Body of pancreas (tissue), 4 donors: ENCODE results near the gene GALNT14. TPM values are rescaled to one million over a fixed set of nuclear protein-coding genes. Genes with fewer than 3 reads are reported as not detected.

ENCODE experiments used
- ATAC-seq: fragments of 150-250 bp; one replicate; pipeline ENCODE4 v1.9.1; 2016
- DNase-seq, 4 donors: peaks; one replicate each; pipeline ENCODE4 v3.0.0-alpha.2; 2019
- H3K27ac ChIP-seq, 4 donors: fragments of 200-600 bp; sonication (generic); 1 replicate in 3 of 4; 2 replicates in 1 of 4; pipeline versions ENCODE4 v1.5.1 to v1.6.1; 2016 to 2019; ENCODE audit warnings: mild to moderate bottlenecking in 1 of 4, mixed read lengths in 1 of 4, moderate library complexity in 1 of 4
- H3K27me3 ChIP-seq, 2 donors: fragments of 200-600 bp; sonication (generic); one replicate each; pipeline ENCODE4 v1.6.0; 2016; ENCODE audit warnings: mild to moderate bottlenecking in 1 of 2
- H3K36me3 ChIP-seq, 2 donors: fragments of 200-600 bp; sonication (generic); replicated peaks in 1 of 2; 2 replicates each; pipeline ENCODE4 v1.5.1; 2016; ENCODE audit warnings: low read depth in 2 of 2; ENCODE audit not compliant: insufficient read depth in 1 of 2
- H3K4me1 ChIP-seq: fragments of 200-600 bp; sonication (generic); one replicate; pipeline ENCODE4 v1.6.0; 2016
- H3K4me3 ChIP-seq, 2 donors: fragments of 200-600 bp; sonication (generic); 1 replicate in 1 of 2; 2 replicates in 1 of 2; pipeline ENCODE4 v1.5.1; 2016 to 2019
- H3K9me3 ChIP-seq, 3 donors: fragments of 200-600 bp; sonication (generic); 1 replicate in 2 of 3; 2 replicates in 1 of 3; pipeline ENCODE4 v1.5.1; 2016
- CTCF ChIP-seq, 7 experiments: fragments of 450-650 bp in 4 of 7; fragments of 200-600 bp in 3 of 7; sonication (generic) in 3 of 7; IDR thresholded peaks; one replicate each; pipeline ENCODE4 v1.5.1; 2016 to 2019; ENCODE audit warnings: antibody characterized with exemption in 7 of 7
- POLR2A ChIP-seq, 3 donors: fragments of 450-650 bp; IDR thresholded peaks; one replicate each; pipeline ENCODE4 v1.6.1; 2016; ENCODE audit warnings: antibody characterized with exemption in 3 of 3, mild to moderate bottlenecking in 2 of 3
- WGBS, 2 donors: methylation state at CpG; one replicate each; pipeline ENCODE4 v1.1.5; 2017; 5-methylcytosine and 5-hydroxymethylcytosine counted together
- intact Hi-C: fragments of 100-400 bp; cut with DNase I; formaldehyde crosslinking; loops from one replicate; pipeline ENCODE4 v1.15.1; 2023
- total RNA-seq, 2 donors: library from RNA; depleted of rRNA; stranded (reverse); fragments of >200 nt; gene quantifications; one replicate each; pipeline ENCODE4 v1.1.0, GENCODE V29; 2016

Gene GALNT14
- total RNA-seq, 2 donors from 2014 or later = 2.6 to 6.7 TPM

- ATAC-seq (no peak), DNase-seq (no peak)
- no peak overlapping the region for H3K27ac ChIP-seq
- H3K27me3 ChIP-seq = no peaks in the 10 kb centered on the region
- H3K9me3 ChIP-seq = peaks cover 0 to 5% (median 0%) of the 10 kb centered on the region in 3 donors
- H3K4me1 ChIP-seq = no peaks in the 10 kb centered on the region
- H3K4me3 ChIP-seq = no peak overlapping the region
- no peak for TF ChIP-seq CTCF (IDR thresholded peaks at IDR 0.05)
- TF ChIP-seq POLR2A (IDR thresholded peaks at IDR 0.05) = no peak
- H3K36me3 ChIP-seq = no peaks in the 10 kb centered on the region
- 66% methylated on average over 2 of the region's 2 CpGs for WGBS, 2 donors
- intact Hi-C loops = no loop called here
Measured at GRCh38 chr2:30872797-30873196, 265.4 kb downstream of the GALNT14 start.

GRCh38 chr2:30871980-30872789 lies 266.1 kb downstream of the GALNT14 start:
- Histone ChIP-seq H3K9me3 (peaks cover 0 to 5% (median 0%) of the 10 kb centered on the region in 3 donors), H3K27me3 (no peaks in the 10 kb centered on the region), H3K27ac (no peak overlapping the region), H3K36me3 (no peaks in the 10 kb centered on the region), H3K4me1 (no peaks in the 10 kb centered on the region), H3K4me3 (no peak overlapping the region)
- intact Hi-C loops = no loop called here
- TF ChIP-seq POLR2A (IDR thresholded peaks at IDR 0.05) (no peak), CTCF (IDR thresholded peaks at IDR 0.05) (no peak)
- WGBS, 2 donors = 14 to 19% methylated on average over 6 of the region's 6 CpGs
- no peak for ATAC-seq
- no peak for DNase-seq

- no peaks in the 10 kb centered on the region for H3K36me3 ChIP-seq
- no peaks in the 10 kb centered on the region for H3K27me3 ChIP-seq
- 48 to 56% methylated on average over 3 of the region's 3 CpGs for WGBS, 2 donors
- ATAC-seq (no peak), DNase-seq (no peak)
- intact Hi-C loops = no loop called here
- no peak for TF ChIP-seq POLR2A (IDR thresholded peaks at IDR 0.05)
- no peak for TF ChIP-seq CTCF (IDR thresholded peaks at IDR 0.05)
- no peaks in the 10 kb centered on the region for H3K4me1 ChIP-seq
- no peak overlapping the region for H3K27ac ChIP-seq
- H3K9me3 ChIP-seq = peaks cover 0 to 5% (median 0%) of the 10 kb centered on the region in 3 donors
- no peak overlapping the region for H3K4me3 ChIP-seq
Measured at GRCh38 chr2:30871440-30871839, 266.8 kb downstream of the GALNT14 start.

GRCh38 chr2:30869988-30870387 lies 268.3 kb downstream of the GALNT14 start:
- TF ChIP-seq CTCF (IDR thresholded peaks at IDR 0.05) (no peak), POLR2A (IDR thresholded peaks at IDR 0.05) (no peak)
- Histone ChIP-seq H3K27me3 (no peaks in the 10 kb centered on the region), H3K4me3 (no peak overlapping the region), H3K4me1 (no peaks in the 10 kb centered on the region), H3K27ac (no peak overlapping the region), H3K36me3 (no peaks in the 10 kb centered on the region), H3K9me3 (peaks cover 0 to 5% (median 0%) of the 10 kb centered on the region in 3 donors)
- WGBS, 2 donors = 95 to 100% methylated on average over 1 of the region's 1 CpG
- DNase-seq (no peak), ATAC-seq (no peak)
- intact Hi-C loops = loop anchor here (10.0 kb wide), 1 partner anchor 155 kb away; no protein-coding TSS in a partner anchor

GRCh38 chr2:30867385-30867784 lies 270.9 kb downstream of the GALNT14 start:
- no peaks in the 10 kb centered on the region for H3K36me3 ChIP-seq
- H3K4me1 ChIP-seq = no peaks in the 10 kb centered on the region
- TF ChIP-seq CTCF (IDR thresholded peaks at IDR 0.05) = no peak
- H3K27me3 ChIP-seq = no peaks in the 10 kb centered on the region
- 70 to 77% methylated on average over 4 of the region's 4 CpGs for WGBS, 2 donors
- H3K27ac ChIP-seq = no peak overlapping the region
- DNase-seq (no peak), ATAC-seq (no peak)
- no peaks in the 10 kb centered on the region for H3K9me3 ChIP-seq
- H3K4me3 ChIP-seq = no peak overlapping the region
- intact Hi-C loops = loop anchor here (10.0 kb wide), 1 partner anchor 153 kb away; no protein-coding TSS in a partner anchor
